GM18519 (cell line): Measurements from ENCODE around the gene PRIMPOL.
"Not testable (repeated sequence)": the region's sequence is repeated elsewhere in the genome, so short reads cannot be mapped to it uniquely, and the experiment has no call there.

Experiments used
- ATAC-seq: cut with Tn5 transposase; IDR thresholded peaks from one replicate; pipeline ENCODE4 v1.9.1; 2021; ENCODE audit warnings: mild to moderate bottlenecking, moderate library complexity; ENCODE audit not compliant: unreplicated experiment, low FRiP score

The PRIMPOL gene

GRCh38 chr4:184636144-184636543 is 13.4 kb upstream of the PRIMPOL start:
- no peak for ATAC-seq

GRCh38 chr4:184636897-184637296 is 12.6 kb upstream of the PRIMPOL start:
- no peak for ATAC-seq

GRCh38 chr4:184641022-184641421 is 8.5 kb upstream of the PRIMPOL start:
- no peak for ATAC-seq

- ATAC-seq, result no peak
These were observed 8.1 kb upstream of the PRIMPOL start for GRCh38 chr4:184641451-184641850.

- ATAC-seq, result no peak
These were observed 5.8 kb upstream of the PRIMPOL start for GRCh38 chr4:184643731-184644130.

- ATAC-seq, result no peak
These were observed 4.8 kb upstream of the PRIMPOL start for GRCh38 chr4:184644553-184645307.

- ATAC-seq, result no peak
These were observed 3.5 kb upstream of the PRIMPOL start for GRCh38 chr4:184645904-184646610.

GRCh38 chr4:184647266-184648053 is 2.1 kb upstream of the PRIMPOL start:
- ATAC-seq, result no peak

- ATAC-seq, result no peak
These were observed 1.6 kb upstream of the PRIMPOL start for GRCh38 chr4:184648054-184648312.

- ATAC-seq, result no peak
These were observed 1.1 kb upstream of the PRIMPOL start for GRCh38 chr4:184648313-184649025.

- ATAC-seq, result no peak
These were observed 675 bp downstream of the PRIMPOL start for GRCh38 chr4:184649971-184650855.

GRCh38 chr4:184651899-184652298 is 2.4 kb downstream of the PRIMPOL start:
- ATAC-seq, result no peak

GRCh38 chr4:184652681-184653080 is 3.1 kb downstream of the PRIMPOL start:
- ATAC-seq, result not testable (repeated sequence)

- ATAC-seq, result no peak
These were observed 4.1 kb downstream of the PRIMPOL start for GRCh38 chr4:184653650-184654049.

- no peak for ATAC-seq
These were observed 6.6 kb downstream of the PRIMPOL start for GRCh38 chr4:184655889-184656869.

GRCh38 chr4:184657144-184657543 is 7.6 kb downstream of the PRIMPOL start:
- ATAC-seq, result no peak

GRCh38 chr4:184657820-184658219 is 8.3 kb downstream of the PRIMPOL start:
- ATAC-seq, result not testable (repeated sequence)

GRCh38 chr4:184660978-184661377 is 11.4 kb downstream of the PRIMPOL start:
- no peak for ATAC-seq

- ATAC-seq, result no peak
These were observed 12.7 kb downstream of the PRIMPOL start for GRCh38 chr4:184662236-184662635.
